GM18909 (cell line): Measurements from ENCODE around the gene FAM110D.

Source experiments
- ATAC-seq: cut with Tn5 transposase; IDR thresholded peaks from one replicate; pipeline ENCODE4 v1.9.1; 2021; ENCODE audit warnings: mild to moderate bottlenecking; ENCODE audit not compliant: unreplicated experiment, poor library complexity

Gene FAM110D

GRCh38 chr1:26158908-26159742 is at the start of gene FAM110D:
FAM110D (plus strand) TSS chr1:26159079; CDS start chr1:26161292, 2,213 bp downstream.
- no peak for ATAC-seq

DNA sequence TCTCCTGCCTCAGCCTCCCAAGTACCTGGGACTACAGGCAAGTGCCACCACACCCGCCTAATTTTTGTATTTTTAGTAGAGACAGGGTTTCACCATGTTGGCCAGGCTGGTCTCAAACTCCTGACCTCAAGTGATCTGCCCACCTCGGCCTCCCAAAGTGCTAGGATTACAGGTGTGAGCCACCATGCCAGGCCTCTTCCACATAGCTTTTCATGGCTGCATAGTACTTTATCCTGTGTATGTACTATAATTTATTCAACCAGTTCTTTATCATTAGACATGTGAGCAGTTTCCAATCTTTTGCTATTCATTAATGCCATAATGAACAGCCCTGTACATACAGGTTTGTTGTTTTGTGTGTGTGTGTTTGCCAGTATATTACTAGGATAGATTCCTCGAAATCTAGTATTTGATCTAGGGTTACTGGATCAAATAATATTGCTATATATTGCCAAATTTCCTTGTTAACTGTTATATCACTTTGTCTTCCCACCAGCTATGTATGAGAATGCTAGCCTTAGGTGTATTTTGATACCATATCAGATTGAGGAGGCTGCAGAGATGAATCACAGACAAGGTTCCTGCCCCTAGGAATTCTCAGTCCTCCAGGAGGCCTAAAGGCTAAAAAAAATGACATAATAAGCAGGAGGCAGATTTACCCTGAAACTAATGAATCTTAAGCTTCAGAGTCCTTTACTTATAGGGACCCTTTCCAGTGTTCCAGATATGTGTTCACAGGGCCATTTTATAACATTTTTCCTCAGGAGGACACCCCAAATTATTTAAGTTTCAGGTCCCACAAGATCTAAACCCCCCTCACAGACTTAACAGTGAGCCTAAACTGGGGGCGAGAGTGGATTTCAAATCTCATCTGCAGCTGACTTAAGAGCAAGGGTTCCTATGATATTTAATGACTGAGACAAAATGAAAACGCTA is 49.4 kb upstream of the FAM110D start:
- ATAC-seq = no peak

- ATAC-seq = peak; percentile 56
Measured at GRCh38 chr1:26110731-26111529, 47.9 kb upstream of the FAM110D start.

GRCh38 chr1:26111530-26112406 is 47.1 kb upstream of the FAM110D start, which contains the start of gene PDIK1L:
PDIK1L (plus strand) TSS chr1:26111824; CDS start chr1:26114309, 2,485 bp downstream.
- peak; percentile 70 for ATAC-seq

- peak; percentile 16 for ATAC-seq
Measured at GRCh38 chr1:26112407-26112775, 46.5 kb upstream of the FAM110D start.

- ATAC-seq = no peak
Measured at GRCh38 chr1:26114165-26114927, 44.5 kb upstream of the FAM110D start.

GRCh38 chr1:26119892-26120608 is 38.8 kb upstream of the FAM110D start:
- ATAC-seq = peak; percentile 55

DNA sequence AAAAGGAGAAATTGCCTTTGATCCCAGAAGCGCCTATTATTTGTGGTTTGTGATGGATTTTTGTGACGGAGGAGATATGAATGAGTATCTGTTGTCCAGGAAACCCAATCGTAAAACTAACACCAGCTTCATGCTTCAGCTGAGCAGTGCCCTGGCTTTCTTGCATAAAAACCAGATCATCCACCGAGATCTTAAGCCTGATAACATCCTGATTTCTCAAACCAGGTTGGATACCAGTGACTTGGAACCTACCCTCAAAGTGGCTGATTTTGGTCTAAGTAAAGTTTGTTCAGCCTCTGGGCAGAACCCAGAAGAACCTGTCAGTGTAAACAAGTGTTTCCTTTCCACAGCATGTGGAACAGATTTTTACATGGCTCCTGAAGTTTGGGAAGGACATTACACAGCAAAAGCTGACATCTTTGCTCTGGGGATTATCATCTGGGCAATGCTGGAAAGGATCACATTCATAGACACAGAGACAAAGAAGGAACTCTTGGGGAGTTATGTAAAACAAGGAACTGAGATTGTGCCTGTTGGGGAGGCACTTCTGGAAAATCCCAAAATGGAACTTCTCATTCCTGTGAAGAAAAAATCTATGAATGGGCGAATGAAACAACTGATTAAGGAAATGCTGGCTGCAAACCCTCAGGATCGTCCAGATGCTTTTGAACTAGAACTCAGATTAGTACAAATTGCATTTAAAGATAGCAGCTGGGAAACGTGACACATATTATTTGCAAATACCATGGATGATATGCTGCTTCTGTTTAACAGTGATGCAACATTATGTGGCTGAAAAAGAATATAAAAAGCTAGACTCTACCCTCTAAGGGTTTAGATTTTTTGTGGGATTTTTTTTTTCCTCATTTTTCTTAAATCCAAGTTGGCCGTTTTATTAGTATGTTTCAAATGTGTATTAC is 36.8 kb upstream of the FAM110D start:
- no peak for ATAC-seq

DNA sequence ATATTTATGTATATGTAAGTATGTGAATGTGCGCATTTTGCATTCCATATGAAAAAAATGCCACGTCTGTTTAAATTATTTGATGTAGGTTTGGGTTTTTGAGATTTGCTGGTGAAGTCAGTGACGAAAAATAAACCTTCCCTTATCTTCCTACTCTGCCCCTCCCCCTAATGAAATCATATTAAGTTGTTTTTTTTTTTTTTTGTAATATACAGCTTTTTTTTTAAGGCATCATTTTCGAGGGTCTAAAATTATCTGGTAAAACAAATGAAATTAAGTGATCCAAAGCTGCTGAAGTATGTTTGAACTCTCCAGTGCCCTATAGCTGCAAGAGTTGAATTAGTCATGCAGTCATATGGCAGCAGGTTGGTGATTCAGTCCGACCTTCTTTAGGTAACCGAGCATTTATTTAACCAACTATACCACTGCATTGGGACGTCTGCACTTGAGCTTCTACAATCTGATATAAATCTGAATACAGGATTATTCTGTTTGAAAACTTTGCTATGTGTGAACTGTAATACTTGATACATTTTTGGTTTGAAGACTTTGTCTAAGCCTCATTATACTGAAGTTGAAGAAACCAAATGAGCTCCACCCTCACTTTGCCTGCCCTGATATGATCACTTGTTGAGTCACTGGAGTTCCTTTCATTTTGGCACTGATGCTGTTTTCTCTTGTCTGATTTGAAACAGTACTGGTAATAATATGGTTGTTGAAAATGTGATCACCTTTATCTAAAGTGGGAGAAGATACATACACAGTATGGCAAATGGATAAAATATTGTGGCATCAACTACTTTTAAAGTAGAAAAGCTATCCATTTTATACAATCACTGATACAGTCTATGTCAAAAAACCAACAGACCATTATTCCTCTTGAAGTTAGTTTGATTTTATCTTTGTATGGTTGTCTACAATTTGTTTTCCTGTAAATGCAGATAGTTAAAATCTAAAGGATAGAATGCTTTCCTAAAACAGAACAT is 35.6 kb upstream of the FAM110D start:
- ATAC-seq = no peak

- ATAC-seq = no peak
Measured at GRCh38 chr1:26124418-26125331, 34.2 kb upstream of the FAM110D start.

DNA sequence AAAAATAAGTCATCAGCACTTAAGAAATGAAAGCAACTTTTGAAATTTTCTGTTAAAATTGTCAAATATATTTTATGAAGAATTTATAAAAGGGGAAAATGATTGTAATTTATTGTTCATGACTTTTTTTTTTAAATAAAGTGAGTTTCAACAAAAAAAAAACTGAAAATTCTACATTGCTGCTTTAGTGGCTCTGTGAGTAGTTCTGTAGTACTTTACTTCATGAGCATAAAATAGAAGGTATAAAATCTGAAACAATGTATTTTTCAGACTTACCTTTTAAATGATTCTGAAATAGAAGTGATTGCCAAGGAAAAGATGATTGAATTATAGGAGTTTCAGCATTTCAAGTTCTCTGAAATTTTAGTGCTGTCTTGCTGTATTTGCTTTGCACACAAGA is 33.5 kb upstream of the FAM110D start:
- no peak for ATAC-seq

DNA sequence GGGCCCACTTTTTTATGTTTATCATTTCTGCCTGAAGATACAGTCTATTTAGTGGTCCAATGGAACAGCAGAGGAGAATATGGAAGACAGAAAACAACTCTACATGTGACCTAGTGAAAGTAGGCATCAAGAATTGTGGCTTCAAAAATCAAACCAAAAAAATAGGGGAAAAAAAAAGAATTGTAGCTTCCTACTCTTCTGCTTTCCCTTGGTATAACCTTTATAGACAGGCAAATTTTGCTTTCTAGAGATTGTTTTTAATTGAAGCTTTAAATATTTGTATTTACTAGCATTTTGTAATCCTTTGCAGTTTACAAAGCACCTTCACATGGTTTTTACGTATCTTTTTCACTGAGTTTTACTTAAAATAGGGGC is 32.9 kb upstream of the FAM110D start:
- ATAC-seq = no peak

- peak; percentile 69 for ATAC-seq
Measured at GRCh38 chr1:26126321-26127084, 32.4 kb upstream of the FAM110D start.
